DOHH2 (cell line): Measurements from ENCODE around the gene FBN1.

Experiments
- H3F3A ChIP-seq: fragments of 200-600 bp; sonication (generic), shearing (Covaris generic); 2 replicates; pipeline ENCODE4 v1.6.0; 2016; ENCODE audit warnings: antibody characterized with exemption, mild to moderate bottlenecking; ENCODE audit not compliant: control insufficient read depth, insufficient read depth
- H3K27ac ChIP-seq: fragments of 200-600 bp; sonication (generic); 2 replicates; pipeline ENCODE4 v1.5.1; 2014; ENCODE audit warnings: low read depth, mild to moderate bottlenecking, low read length, moderate library complexity
- H3K27me3 ChIP-seq: fragments of 200-600 bp; sonication (generic); 2 replicates; pipeline ENCODE4 v1.6.1; 2014; ENCODE audit warnings: mild to moderate bottlenecking, low read length, mixed read lengths; ENCODE audit not compliant: control insufficient read depth
- H3K36me3 ChIP-seq: fragments of 200-600 bp; sonication (generic); 2 replicates; pipeline ENCODE4 v1.6.1; 2014; ENCODE audit warnings: mild to moderate bottlenecking, low read length, moderate library complexity, mixed read lengths; ENCODE audit not compliant: control insufficient read depth
- H3K4me1 ChIP-seq: fragments of 200-600 bp; sonication (generic); 2 replicates; pipeline ENCODE4 v1.6.1; 2014; ENCODE audit warnings: mild to moderate bottlenecking, low read length, mixed read lengths; ENCODE audit not compliant: control insufficient read depth
- H3K4me2 ChIP-seq: fragments of 200-600 bp; sonication (generic); 2 replicates; pipeline ENCODE4 v1.6.0; 2014; ENCODE audit warnings: mild to moderate bottlenecking, low read length, moderate library complexity
- H3K4me3 ChIP-seq: fragments of 200-600 bp; sonication (generic); 2 replicates; pipeline ENCODE4 v1.5.1; 2014; ENCODE audit warnings: mild to moderate bottlenecking, low read length, mixed read lengths
- H3K79me2 ChIP-seq: fragments of 200-600 bp; sonication (generic); 2 replicates; pipeline ENCODE4 v1.6.1; 2014; ENCODE audit warnings: mild to moderate bottlenecking, low read length, mixed read lengths; ENCODE audit not compliant: control insufficient read depth
- H3K9me2 ChIP-seq: fragments of 200-600 bp; sonication (generic); replicated peaks from 2 replicates; pipeline ENCODE4 v1.6.1; 2014; ENCODE audit warnings: mild to moderate bottlenecking, low read length, mixed read lengths; ENCODE audit not compliant: control insufficient read depth
- H3K9me3 ChIP-seq: fragments of 200-600 bp; sonication (generic); 2 replicates; pipeline ENCODE4 v1.6.1; 2014; ENCODE audit warnings: antibody characterized with exemption, low read length, mixed read lengths; ENCODE audit not compliant: control insufficient read depth, insufficient read depth
- H4K20me1 ChIP-seq: fragments of 200-600 bp; sonication (generic); 2 replicates; pipeline ENCODE4 v1.6.0; 2014; ENCODE audit warnings: low read depth, mild to moderate bottlenecking, antibody characterized with exemption, low read length, moderate library complexity; ENCODE audit not compliant: control insufficient read depth, insufficient read depth
- CTCF ChIP-seq: fragments of 200-600 bp; sonication (generic); IDR thresholded peaks from one replicate; pipeline ENCODE4 v1.5.1; 2014; ENCODE audit warnings: antibody characterized with exemption, mild to moderate bottlenecking, low read depth, low read length; ENCODE audit not compliant: poor library complexity, severe bottlenecking
- EZH2phosphoT487 ChIP-seq: fragments of 200-600 bp; sonication (generic); IDR thresholded peaks from 2 replicates; pipeline ENCODE4 v1.6.1; 2017; ENCODE audit warnings: borderline replicate concordance, mild to moderate bottlenecking, antibody characterized with exemption, low read length, moderate library complexity, mixed read lengths

FBN1 gene

DNA sequence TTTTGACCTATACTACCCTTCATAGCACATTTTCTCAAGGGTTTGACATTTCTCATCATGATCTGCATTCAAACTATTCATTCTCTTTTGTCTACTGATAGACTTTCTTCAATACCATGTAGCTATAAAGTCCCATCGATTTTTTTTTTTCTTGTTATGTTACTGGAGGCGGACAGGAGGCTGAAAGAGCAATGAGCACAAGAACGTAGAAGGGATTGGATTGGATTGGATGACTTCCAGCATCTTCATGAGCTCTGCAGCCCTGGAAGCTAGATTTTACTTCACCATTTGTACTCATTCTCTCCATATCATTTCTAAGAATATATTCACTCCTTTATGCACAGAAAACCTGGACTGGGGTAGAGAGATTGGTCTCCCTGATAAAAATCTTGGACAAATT lies 271.0 kb downstream of the FBN1 start:
- H3K9me3 ChIP-seq, result no peaks in the 10 kb centered on the region
- no peak overlapping the region for H3K4me2 ChIP-seq

GRCh38 chr15:48373821-48374451 lies 271.6 kb downstream of the FBN1 start:
- H3K4me2 ChIP-seq, result no peak overlapping the region
- H3F3A ChIP-seq, result no peaks in the 10 kb centered on the region
- TF ChIP-seq EZH2phosphoT487 (no peak), CTCF (no peak)
- H3K9me3 ChIP-seq, result no peaks in the 10 kb centered on the region
- no peaks in the 10 kb centered on the region for H3K79me2 ChIP-seq
- no peaks in the 10 kb centered on the region for H3K9me2 ChIP-seq
- no peak overlapping the region for H3K27ac ChIP-seq
- 0 out of 2 replicates have a peak, but pooled peaks cover 3% of the 10 kb centered on the region for H3K27me3 ChIP-seq
- no peaks in the 10 kb centered on the region for H4K20me1 ChIP-seq
- no peaks in the 10 kb centered on the region for H3K36me3 ChIP-seq
- H3K4me1 ChIP-seq, result no peaks in the 10 kb centered on the region
- H3K4me3 ChIP-seq, result no peak overlapping the region

More for the DNA sequence above, 271.0 kb downstream of the FBN1 start:
- no peak overlapping the region for H3K27ac ChIP-seq
- no peaks in the 10 kb centered on the region for H3K79me2 ChIP-seq
- no peaks in the 10 kb centered on the region for H3K9me2 ChIP-seq
- TF ChIP-seq CTCF (no peak), EZH2phosphoT487 (no peak)
- no peaks in the 10 kb centered on the region for H3K4me1 ChIP-seq
- H3K4me3 ChIP-seq, result no peak overlapping the region
- H3K27me3 ChIP-seq, result 0 out of 2 replicates have a peak, but pooled peaks cover 1% of the 10 kb centered on the region
- H3F3A ChIP-seq, result no peaks in the 10 kb centered on the region
- H4K20me1 ChIP-seq, result no peaks in the 10 kb centered on the region
- H3K36me3 ChIP-seq, result no peaks in the 10 kb centered on the region

- Histone ChIP-seq H3K27ac (no peak overlapping the region), H3K79me2 (no peaks in the 10 kb centered on the region)
- TF ChIP-seq EZH2phosphoT487 (no peak), CTCF (no peak)
Measured at GRCh38 chr15:48371961-48372360, 273.5 kb downstream of the FBN1 start.

More at GRCh38 chr15:48371961-48372360, 273.5 kb downstream of the FBN1 start:
- Histone ChIP-seq H3K9me3 (no peaks in the 10 kb centered on the region), H3F3A (no peaks in the 10 kb centered on the region), H3K36me3 (no peaks in the 10 kb centered on the region), H3K4me1 (no peaks in the 10 kb centered on the region), H3K4me2 (no peak overlapping the region), H3K27me3 (0 out of 2 replicates have a peak, but pooled peaks cover 3% of the 10 kb centered on the region), H3K9me2 (no peaks in the 10 kb centered on the region), H3K4me3 (no peak overlapping the region), H4K20me1 (no peaks in the 10 kb centered on the region)
